ENCODE results near the gene ATG2B.

The ATG2B gene

DNA sequence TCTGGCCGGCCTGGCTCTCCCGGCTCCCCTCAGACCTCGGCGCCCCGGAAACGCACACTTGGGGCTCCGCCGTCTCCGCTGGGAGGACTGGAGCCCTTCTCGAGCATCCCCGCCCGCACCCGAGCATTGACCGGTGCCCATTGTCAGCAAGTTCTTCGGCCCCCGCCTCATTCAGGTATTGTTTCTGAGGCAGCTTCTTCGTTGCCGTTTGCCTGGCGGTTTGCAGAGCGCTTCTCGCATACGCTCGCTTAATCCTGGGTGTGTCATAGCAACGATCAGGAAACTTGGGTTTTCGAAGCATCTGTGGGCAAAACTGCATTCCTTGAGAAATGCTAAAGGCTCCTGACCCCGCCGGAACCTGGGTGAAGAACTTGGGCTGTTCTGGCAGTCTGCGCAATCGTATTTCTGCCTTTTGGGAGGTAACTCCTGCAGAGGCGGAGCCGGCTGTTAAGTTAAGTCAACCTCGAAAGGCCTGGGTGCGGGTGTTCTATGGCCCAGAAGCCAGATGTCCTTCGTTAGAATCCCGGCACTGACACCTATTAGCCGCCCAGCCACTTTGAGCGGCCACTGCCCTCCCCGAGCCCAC is 703 bp upstream of the ATG2B start:
- H3K4me3 ChIP-seq (ENCODE audit: control insufficient read depth, low read depth, low read length) = peak overlapping the region; percentile 98
- no peak for TF ChIP-seq CTCF (IDR thresholded peaks at IDR 0.05; ENCODE audit: control insufficient read depth, insufficient read depth, low read depth, low read length, missing control alignments)
- no peak for DNase-seq (ENCODE audit: low read depth)

DNA sequence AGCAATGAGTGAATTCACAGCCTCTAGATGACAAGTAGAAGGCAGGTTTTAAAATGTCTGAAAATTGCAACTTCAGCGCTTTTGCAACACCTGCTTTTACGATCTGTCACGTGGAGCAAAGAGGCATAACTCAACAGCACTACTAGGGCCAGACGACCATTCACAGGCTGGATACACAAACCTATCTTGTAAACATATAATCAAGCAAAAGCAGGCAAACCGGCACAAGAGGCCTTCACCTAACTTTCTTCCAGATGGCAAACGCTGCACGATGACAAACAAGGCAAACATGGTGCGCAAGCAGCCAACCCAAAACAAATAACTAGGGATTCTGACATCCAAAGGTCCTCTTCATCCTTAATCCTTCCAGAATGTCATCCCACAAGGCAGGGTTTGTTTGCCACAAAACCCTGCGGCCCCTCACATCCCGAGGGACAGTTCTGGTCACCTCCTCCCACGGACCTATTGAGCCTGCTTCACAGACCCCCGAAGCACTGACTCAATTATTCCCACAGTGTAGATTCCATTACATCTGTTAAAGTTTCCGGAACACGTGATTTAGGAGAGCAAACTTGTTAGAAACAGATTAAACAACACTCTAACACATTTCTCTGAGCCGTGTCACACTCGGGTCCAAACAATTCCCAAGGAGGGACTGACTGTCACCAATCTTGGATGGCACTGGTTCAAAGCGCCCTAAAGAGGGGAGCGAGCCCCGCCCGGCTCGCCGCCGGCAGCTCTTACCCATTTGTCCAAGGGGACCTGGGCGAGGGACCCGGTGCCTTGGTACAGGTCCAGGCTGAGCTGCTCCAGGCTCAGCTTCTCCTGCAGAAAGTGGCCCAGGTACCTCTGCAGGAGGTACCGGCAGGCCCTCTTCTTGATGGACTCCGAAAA is 823 bp downstream of the ATG2B start:
- TF ChIP-seq CTCF (IDR thresholded peaks at IDR 0.05; ENCODE audit: control insufficient read depth, insufficient read depth, low read depth, low read length, missing control alignments) = no peak
- H3K4me3 ChIP-seq (ENCODE audit: control insufficient read depth, low read depth, low read length) = peak overlapping the region; percentile 98
- DNase-seq (ENCODE audit: low read depth) = no peak

DNA sequence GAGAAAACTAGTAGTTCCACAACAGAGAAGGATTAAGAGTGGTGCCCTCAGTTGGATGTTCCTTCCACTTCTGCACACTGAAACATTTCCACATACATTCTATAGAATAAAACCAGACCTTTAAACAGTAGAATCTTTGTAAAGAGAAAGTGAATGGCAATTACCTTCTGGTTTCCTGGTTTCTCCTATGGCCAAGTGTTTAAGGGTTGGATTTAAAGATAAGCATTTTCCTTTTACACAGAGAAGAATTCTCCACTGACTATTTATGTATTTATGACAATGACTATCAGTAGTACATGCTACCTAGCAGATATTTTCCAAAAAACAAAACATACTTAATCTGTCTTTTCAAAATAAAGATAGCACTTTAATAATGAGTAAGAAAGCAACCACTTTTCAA is 3.2 kb downstream of the ATG2B start:
- no peak for TF ChIP-seq CTCF (IDR thresholded peaks at IDR 0.05; ENCODE audit: control insufficient read depth, insufficient read depth, low read depth, low read length, missing control alignments)
- DNase-seq (ENCODE audit: low read depth) = no peak
- no peak overlapping the region for H3K4me3 ChIP-seq (ENCODE audit: control insufficient read depth, low read depth, low read length)

- no peak overlapping the region for H3K4me3 ChIP-seq (ENCODE audit: control insufficient read depth, low read depth, low read length)
- DNase-seq (ENCODE audit: low read depth) = no peak
- TF ChIP-seq CTCF (IDR thresholded peaks at IDR 0.05; ENCODE audit: control insufficient read depth, insufficient read depth, low read depth, low read length, missing control alignments) = no peak
Measured at GRCh38 chr14:96357216-96357615, 5.9 kb downstream of the ATG2B start.

DNA sequence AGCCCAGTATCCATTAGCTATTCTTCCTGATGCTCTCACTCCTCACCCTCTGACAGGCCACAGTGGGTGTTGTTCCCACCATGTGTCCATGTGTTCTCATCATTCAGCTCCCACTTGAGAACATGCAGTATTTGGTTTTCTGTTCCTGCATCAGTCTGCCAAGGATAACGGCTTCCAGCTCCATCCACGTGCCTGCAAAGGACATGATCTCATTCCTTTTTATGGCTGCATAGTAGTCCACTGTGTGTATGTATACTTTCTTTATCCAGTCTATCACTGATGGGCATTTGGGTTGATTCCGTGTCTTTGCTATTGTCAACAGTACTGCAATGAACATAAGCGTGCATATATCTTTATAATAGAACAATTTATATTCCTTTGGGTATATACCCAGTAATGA is 8.9 kb downstream of the ATG2B start:
- H3K4me3 ChIP-seq (ENCODE audit: control insufficient read depth, low read depth, low read length) = no peak overlapping the region
- no peak for TF ChIP-seq CTCF (IDR thresholded peaks at IDR 0.05; ENCODE audit: control insufficient read depth, insufficient read depth, low read depth, low read length, missing control alignments)
- no peak for DNase-seq (ENCODE audit: low read depth)

- no peak for TF ChIP-seq CTCF (IDR thresholded peaks at IDR 0.05; ENCODE audit: control insufficient read depth, insufficient read depth, low read depth, low read length, missing control alignments)
- DNase-seq (ENCODE audit: low read depth) = no peak
- H3K4me3 ChIP-seq (ENCODE audit: control insufficient read depth, low read depth, low read length) = no peak overlapping the region
Measured at GRCh38 chr14:96352708-96353107, 10.4 kb downstream of the ATG2B start.
